Gastrocnemius medialis (tissue), 4 donors: ENCODE data around the gene SYNGR1. TPM values are rescaled to one million over a fixed set of nuclear protein-coding genes. Genes with fewer than 3 reads are reported as not detected.
A peak's percentile ranks its signal among the peaks of the same experiment; 100 is the strongest.

ENCODE experiments used
- ATAC-seq, 2 donors: fragments of 150-250 bp; one replicate each; pipeline ENCODE4 v1.9.1; 2016
- DNase-seq, 2 donors: peaks; one replicate each; pipeline ENCODE4 v3.0.0-alpha.2; 2019
- H3K27ac ChIP-seq, 4 donors: fragments of 200-600 bp; sonication (generic); 1 replicate in 1 of 4; 2 replicates in 3 of 4; pipeline ENCODE4 v1.5.1; 2016 to 2018; ENCODE audit warnings: mild to moderate bottlenecking in 2 of 4, moderate library complexity in 1 of 4
- H3K27me3 ChIP-seq, 3 donors: fragments of 200-600 bp; sonication (generic) in 2 of 3; 1 replicate in 1 of 3; 2 replicates in 2 of 3; pipeline versions ENCODE4 v1.5.1 to v1.6.0; 2016 to 2019; ENCODE audit warnings: mild to moderate bottlenecking in 1 of 3, moderate library complexity in 1 of 3
- H3K36me3 ChIP-seq, 2 donors: fragments of 200-600 bp; sonication (generic) in 1 of 2; one replicate each; pipeline ENCODE4 v1.5.1; 2017 to 2018
- H3K4me1 ChIP-seq, 2 donors: fragments of 200-600 bp; sonication (generic) in 1 of 2; one replicate each; pipeline ENCODE4 v1.5.1; 2016 to 2017; ENCODE audit warnings: mild to moderate bottlenecking in 2 of 2
- H3K4me3 ChIP-seq, 4 donors: fragments of 200-600 bp; sonication (generic) in 3 of 4; 1 replicate in 1 of 4; 2 replicates in 3 of 4; pipeline ENCODE4 v1.5.1; 2016 to 2019; ENCODE audit warnings: mild to moderate bottlenecking in 2 of 4
- H3K9me3 ChIP-seq, 3 donors: fragments of 200-600 bp; sonication (generic) in 2 of 3; 1 replicate in 1 of 3; 2 replicates in 2 of 3; pipeline ENCODE4 v1.5.1; 2016 to 2019
- CTCF ChIP-seq, 5 experiments: fragments of 450-650 bp in 3 of 5; fragments of 200-600 bp in 2 of 5; sonication (generic) in 2 of 5; IDR thresholded peaks in 4 of 5; conservative IDR thresholded peaks in 1 of 5; 1 replicate in 4 of 5; 2 replicates in 1 of 5; pipeline ENCODE4 v1.5.1; 2016 to 2019; ENCODE audit warnings: antibody characterized with exemption in 5 of 5, mild to moderate bottlenecking in 3 of 5, moderate library complexity in 3 of 5
- POLR2A ChIP-seq, 2 donors: fragments of 450-650 bp; IDR thresholded peaks; one replicate each; pipeline ENCODE4 v1.6.1; 2017; ENCODE audit warnings: antibody characterized with exemption in 2 of 2, mild to moderate bottlenecking in 2 of 2, moderate library complexity in 2 of 2
- in situ Hi-C, 4 donors: fragments of 200-750 bp; cut with MboI; loops; one replicate each; pipeline versions ENCODE4 v1.15.0 to v1.8.0; 2017; ENCODE audit warnings: low sequenced_read_pairs in 4 of 4
- intact Hi-C: fragments of 100-400 bp; cut with DNase I; formaldehyde crosslinking; loops from one replicate; pipeline ENCODE4 v1.15.1; 2023; ENCODE audit warnings: low total_unique reads
- total RNA-seq, 4 donors: library from RNA; depleted of rRNA; stranded (reverse); fragments of >200 nt; gene quantifications; one replicate each; pipeline versions ENCODE4 v1.1.0 to v1.2.3, GENCODE V29; 2016

SYNGR1 gene
- total RNA-seq, 4 donors from 2014 or later: 2.8 to 17.2 (median 9.7) TPM

GRCh38 chr22:39430576-39431150 is 80.9 kb downstream of the SYNGR1 start:
- intact Hi-C loops (loop anchor here (5.0 kb wide), 2 partner anchors 33 to 72 kb away; partner anchors contain the start of genes MIEF1 and TAB1), in situ Hi-C loops (no loop called here)
- TF ChIP-seq CTCF (IDR thresholded peaks at IDR 0.05 in 4 of 5, conservative IDR thresholded peaks at IDR 0.05 in 1 of 5) (no peak), POLR2A (IDR thresholded peaks at IDR 0.05) (no peak)
- Histone ChIP-seq H3K4me1 (peaks cover 31 to 41% of the 10 kb centered on the region in 2 donors), H3K4me3 (no peak overlapping the region), H3K9me3 (no peaks in the 10 kb centered on the region), H3K27ac (peak overlapping the region; percentile 89 to 93 (median 91)), H3K27me3 (no peaks in the 10 kb centered on the region), H3K36me3 (peaks cover 0 to 51% of the 10 kb centered on the region in 2 donors)
- DNase-seq (no peak), ATAC-seq (no peak)

- H3K9me3 ChIP-seq: no peaks in the 10 kb centered on the region
- in situ Hi-C loops: no loop called here
- H3K27ac ChIP-seq: peak overlapping the region; percentile 89 to 93 (median 91)
- H3K27me3 ChIP-seq: no peaks in the 10 kb centered on the region
- peaks cover 0 to 50% of the 10 kb centered on the region in 2 donors for H3K36me3 ChIP-seq
- H3K4me3 ChIP-seq: no peak overlapping the region
- TF ChIP-seq CTCF (IDR thresholded peaks at IDR 0.05 in 4 of 5, conservative IDR thresholded peaks at IDR 0.05 in 1 of 5) (no peak), POLR2A (IDR thresholded peaks at IDR 0.05) (no peak)
- intact Hi-C loops: loop anchor here (5.0 kb wide), 2 partner anchors 34 to 71 kb away; partner anchors contain the start of genes MIEF1 and TAB1
- DNase-seq (no peak), ATAC-seq (peak; percentile 14 to 20)
- H3K4me1 ChIP-seq: peaks cover 31 to 41% of the 10 kb centered on the region in 2 donors
Measured at GRCh38 chr22:39431216-39431801, 81.5 kb downstream of the SYNGR1 start.

- peak; percentile 36 to 75 for DNase-seq
- H3K27me3 ChIP-seq: no peaks in the 10 kb centered on the region
- H3K36me3 ChIP-seq: peaks cover 0 to 45% of the 10 kb centered on the region in 2 donors
- peak; percentile 93 to 97 for ATAC-seq
- TF ChIP-seq CTCF (IDR thresholded peaks at IDR 0.05 in 4 of 5, conservative IDR thresholded peaks at IDR 0.05 in 1 of 5) (no peak), POLR2A (IDR thresholded peaks at IDR 0.05) (no peak)
- no peaks in the 10 kb centered on the region for H3K9me3 ChIP-seq
- peak overlapping the region in 1 of 4 donors; percentile 15 for H3K4me3 ChIP-seq
- intact Hi-C loops: loop anchor here (5.0 kb wide), 2 partner anchors 35 to 70 kb away; partner anchors contain the start of genes MIEF1 and TAB1
- in situ Hi-C loops: no loop called here
- H3K4me1 ChIP-seq: peaks cover 31 to 43% of the 10 kb centered on the region in 2 donors
- peak overlapping the region; percentile 89 to 93 (median 91) for H3K27ac ChIP-seq
Measured at GRCh38 chr22:39431821-39432251, 82.0 kb downstream of the SYNGR1 start.

GRCh38 chr22:39432361-39432811 is 82.6 kb downstream of the SYNGR1 start:
- ATAC-seq (no peak), DNase-seq (no peak)
- Histone ChIP-seq H3K27ac (peak overlapping the region; percentile 89 to 93 (median 91)), H3K36me3 (peaks cover 0 to 40% of the 10 kb centered on the region in 2 donors), H3K9me3 (no peaks in the 10 kb centered on the region), H3K27me3 (no peaks in the 10 kb centered on the region), H3K4me3 (peak overlapping the region in 1 of 4 donors; percentile 15), H3K4me1 (peaks cover 34 to 48% of the 10 kb centered on the region in 2 donors)
- TF ChIP-seq POLR2A (IDR thresholded peaks at IDR 0.05): no peak
- no peak for TF ChIP-seq CTCF (IDR thresholded peaks at IDR 0.05 in 4 of 5, conservative IDR thresholded peaks at IDR 0.05 in 1 of 5)
- intact Hi-C loops: loop anchor here (5.0 kb wide), 2 partner anchors 35 to 70 kb away; partner anchors contain the start of genes MIEF1 and TAB1
- in situ Hi-C loops: no loop called here
